Measurements from ENCODE around the gene MFSD12.
"Not testable (repeated sequence)": the region's sequence is repeated elsewhere in the genome, so short reads cannot be mapped to it uniquely, and the experiment has no call there.

Gene MFSD12

GRCh38 chr19:3508771-3509535 is 48.4 kb downstream of the MFSD12 start:
- no peak for ATAC-seq (ENCODE audit: low read depth)
- Histone ChIP-seq H3K36me3 (ENCODE audit: low read depth) (peaks cover 33% of the 10 kb centered on the region), H3K4me3 (ENCODE audit: severe bottlenecking) (no peak overlapping the region), H3K9me3 (ENCODE audit: severe bottlenecking) (no peaks in the 10 kb centered on the region), H3K4me1 (ENCODE audit: insufficient read depth, poor library complexity, severe bottlenecking) (peaks cover 19% of the 10 kb centered on the region), H3K27me3 (ENCODE audit: insufficient read depth, poor library complexity, severe bottlenecking) (no peaks in the 10 kb centered on the region), H3K27ac (ENCODE audit: poor library complexity, severe bottlenecking) (peak overlapping the region; percentile 56)
- no peak for DNase-seq (ENCODE audit: low spot score)
- no peak for TF ChIP-seq CTCF (IDR thresholded peaks at IDR 0.05; ENCODE audit: poor library complexity, severe bottlenecking)

- peak overlapping the region; percentile 56 for H3K27ac ChIP-seq (ENCODE audit: poor library complexity, severe bottlenecking)
- H3K36me3 ChIP-seq (ENCODE audit: low read depth): peaks cover 33% of the 10 kb centered on the region
Observed at GRCh38 chr19:3508121-3508661, 49.2 kb downstream of the MFSD12 start.

GRCh38 chr19:3507371-3508120 is 49.8 kb downstream of the MFSD12 start:
- Histone ChIP-seq H3K36me3 (ENCODE audit: low read depth) (peaks cover 33% of the 10 kb centered on the region), H3K27ac (ENCODE audit: poor library complexity, severe bottlenecking) (peak overlapping the region; percentile 74), H3K9me3 (ENCODE audit: severe bottlenecking) (no peaks in the 10 kb centered on the region), H3K4me1 (ENCODE audit: insufficient read depth, poor library complexity, severe bottlenecking) (peaks cover 19% of the 10 kb centered on the region), H3K4me3 (ENCODE audit: severe bottlenecking) (peak overlapping the region; percentile 98), H3K27me3 (ENCODE audit: insufficient read depth, poor library complexity, severe bottlenecking) (no peaks in the 10 kb centered on the region)
- DNase-seq (ENCODE audit: low spot score) (no peak), ATAC-seq (ENCODE audit: low read depth) (no peak)
- no peak for TF ChIP-seq CTCF (IDR thresholded peaks at IDR 0.05; ENCODE audit: poor library complexity, severe bottlenecking)

More at GRCh38 chr19:3508121-3508661, 49.2 kb downstream of the MFSD12 start:
- not testable (repeated sequence) for DNase-seq (ENCODE audit: low spot score); ATAC-seq (ENCODE audit: low read depth); H3K9me3 ChIP-seq (ENCODE audit: severe bottlenecking); H3K4me3 ChIP-seq (ENCODE audit: severe bottlenecking); H3K27me3 ChIP-seq (ENCODE audit: insufficient read depth, poor library complexity, severe bottlenecking)
- peaks cover 19% of the 10 kb centered on the region for H3K4me1 ChIP-seq (ENCODE audit: insufficient read depth, poor library complexity, severe bottlenecking)

GRCh38 chr19:3506384-3507340 is 50.7 kb downstream of the MFSD12 start:
- ATAC-seq (ENCODE audit: low read depth): 0 out of 3 replicates have a peak, but pooled peaks have one; percentile 11
- peak overlapping the region; percentile 74 for H3K27ac ChIP-seq (ENCODE audit: poor library complexity, severe bottlenecking)
- DNase-seq (ENCODE audit: low spot score): peak; percentile 47
- TF ChIP-seq CTCF (IDR thresholded peaks at IDR 0.05; ENCODE audit: poor library complexity, severe bottlenecking): no peak
- H3K27me3 ChIP-seq (ENCODE audit: insufficient read depth, poor library complexity, severe bottlenecking): no peaks in the 10 kb centered on the region
- peaks cover 33% of the 10 kb centered on the region for H3K36me3 ChIP-seq (ENCODE audit: low read depth)
- peak overlapping the region; percentile 98 for H3K4me3 ChIP-seq (ENCODE audit: severe bottlenecking)
- H3K9me3 ChIP-seq (ENCODE audit: severe bottlenecking): no peaks in the 10 kb centered on the region
- H3K4me1 ChIP-seq (ENCODE audit: insufficient read depth, poor library complexity, severe bottlenecking): peaks cover 19% of the 10 kb centered on the region
